Measurements from ENCODE around the gene TP53TG5. TPM values are rescaled to one million over a fixed set of nuclear protein-coding genes. Genes with fewer than 3 reads are reported as not detected.

The TP53TG5 gene
- total RNA-seq, 2 experiments from 2014 or later: not detected

DNA sequence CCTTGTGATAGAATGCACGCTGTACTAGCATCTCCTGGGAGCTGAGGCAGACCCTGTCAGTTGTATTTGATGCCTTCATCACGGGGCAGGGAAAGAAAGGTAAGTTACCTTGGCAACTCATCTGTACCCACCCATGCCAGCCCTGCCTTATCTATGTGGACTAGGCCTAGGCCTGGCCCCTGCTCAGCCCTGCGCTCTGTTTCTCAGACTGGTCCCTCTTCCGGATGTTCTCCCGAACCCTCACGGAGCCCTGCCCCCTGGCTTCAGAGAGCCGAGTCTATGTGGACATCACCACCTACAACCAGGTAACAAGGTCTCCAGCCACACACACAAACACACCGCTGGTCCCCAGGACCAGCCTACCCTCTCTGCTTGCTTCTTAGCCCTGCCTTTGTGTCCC, 42.0 kb upstream of the TP53TG5 start:
- ChIA-PET POLR2A (interaction anchor here (0.6 to 2.4 kb wide), 4 partner anchors 9 to 100 kb away, joined by 3 to 6 read pairs (median 4); no protein-coding TSS in a partner anchor), CTCF (ENCODE audit: unreplicated experiment) (no interaction called here)
- Histone ChIP-seq H3K9me2 (ENCODE audit: insufficient read depth, low read length) (no peaks in the 10 kb centered on the region), H3K4me2 (ENCODE audit: low read length) (peak overlapping the region; percentile 98), H3K36me3 (ENCODE audit: insufficient read depth, low read length) (peaks cover 71% of the 10 kb centered on the region), H3K79me2 (ENCODE audit: insufficient read depth, low read depth, low read length) (peaks cover 39% of the 10 kb centered on the region), H2AFZ (ENCODE audit: low read length) (no peak overlapping the region), H3K4me3 (ENCODE audit: low read depth, low read length, poor library complexity, severe bottlenecking) (peak overlapping the region; percentile 98), H3K4me1 (ENCODE audit: insufficient read depth, low read length, poor library complexity, severe bottlenecking) (peaks cover 43% of the 10 kb centered on the region), H3K9me3 (ENCODE audit: low read length) (no peaks in the 10 kb centered on the region), H3K27ac (ENCODE audit: low read depth, low read length, poor library complexity, severe bottlenecking) (peak overlapping the region; percentile 84), H4K20me1 (ENCODE audit: insufficient read depth, low read length) (peaks cover 6% of the 10 kb centered on the region; the same call in 1 of the 2 replicates)
- TF ChIP-seq EZH2phosphoT487 (IDR thresholded peaks at IDR 0.05; ENCODE audit: borderline replicate concordance, low read depth, low read length): no peak
- TF ChIP-seq, protein P1, sequence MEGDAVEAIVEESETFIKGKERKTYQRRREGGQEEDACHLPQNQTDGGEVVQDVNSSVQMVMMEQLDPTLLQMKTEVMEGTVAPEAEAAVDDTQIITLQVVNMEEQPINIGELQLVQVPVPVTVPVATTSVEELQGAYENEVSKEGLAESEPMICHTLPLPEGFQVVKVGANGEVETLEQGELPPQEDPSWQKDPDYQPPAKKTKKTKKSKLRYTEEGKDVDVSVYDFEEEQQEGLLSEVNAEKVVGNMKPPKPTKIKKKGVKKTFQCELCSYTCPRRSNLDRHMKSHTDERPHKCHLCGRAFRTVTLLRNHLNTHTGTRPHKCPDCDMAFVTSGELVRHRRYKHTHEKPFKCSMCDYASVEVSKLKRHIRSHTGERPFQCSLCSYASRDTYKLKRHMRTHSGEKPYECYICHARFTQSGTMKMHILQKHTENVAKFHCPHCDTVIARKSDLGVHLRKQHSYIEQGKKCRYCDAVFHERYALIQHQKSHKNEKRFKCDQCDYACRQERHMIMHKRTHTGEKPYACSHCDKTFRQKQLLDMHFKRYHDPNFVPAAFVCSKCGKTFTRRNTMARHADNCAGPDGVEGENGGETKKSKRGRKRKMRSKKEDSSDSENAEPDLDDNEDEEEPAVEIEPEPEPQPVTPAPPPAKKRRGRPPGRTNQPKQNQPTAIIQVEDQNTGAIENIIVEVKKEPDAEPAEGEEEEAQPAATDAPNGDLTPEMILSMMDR (conservative IDR thresholded peaks at IDR 0.05; ENCODE audit: low read length): no peak
- no TSS peak for BruUV-seq (replicated peaks)
- intact Hi-C loops (cut with micrococcal nuclease; ENCODE audit: unreplicated experiment): no loop called here
- no peak for DNase-seq (ENCODE audit: low spot score)

DNA sequence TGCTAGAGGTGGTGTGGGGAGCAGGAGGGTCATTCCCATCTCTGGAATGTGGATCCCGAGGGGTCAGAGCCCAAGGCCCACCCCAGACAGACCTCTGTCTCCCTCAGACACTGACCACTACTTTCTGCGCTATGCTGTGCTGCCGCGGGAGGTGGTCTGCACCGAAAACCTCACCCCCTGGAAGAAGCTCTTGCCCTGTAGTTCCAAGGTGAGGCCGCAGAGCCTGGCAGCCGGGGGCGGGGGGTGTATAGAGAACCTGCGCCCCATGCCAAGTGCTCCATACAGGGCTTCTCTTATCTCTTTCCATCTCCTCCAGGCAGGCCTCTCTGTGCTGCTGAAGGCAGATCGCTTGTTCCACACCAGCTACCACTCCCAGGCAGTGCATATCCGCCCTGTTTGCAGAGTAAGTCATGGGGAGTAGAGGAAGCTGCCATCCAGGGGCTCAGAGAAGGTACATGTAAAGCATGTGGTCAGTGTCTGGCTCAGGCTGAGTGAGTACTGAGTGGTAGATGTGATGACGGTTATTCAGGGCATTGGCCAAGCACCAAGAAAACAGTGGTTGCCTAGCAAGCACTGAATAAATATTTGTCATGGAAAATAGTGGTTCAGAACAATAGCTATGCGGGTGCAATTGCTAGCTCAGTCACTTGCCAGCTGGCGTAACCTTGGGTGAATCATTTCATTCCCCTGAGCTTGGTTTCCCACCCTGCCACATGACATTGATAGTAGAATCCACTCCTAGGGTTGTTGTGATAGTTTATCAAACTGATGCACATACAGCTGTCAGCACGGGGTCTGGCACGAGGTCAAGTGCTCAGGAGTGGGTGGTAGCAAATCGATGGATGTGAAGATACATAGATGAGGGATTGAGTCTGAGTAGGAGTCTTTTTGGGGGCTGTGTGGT, 41.3 kb upstream of the TP53TG5 start:
- ChIA-PET CTCF (ENCODE audit: unreplicated experiment) (interaction anchor here (0.7 kb wide), 1 partner anchor 18 kb away, joined by 5 read pairs; no protein-coding TSS in a partner anchor), POLR2A (interaction anchor here (0.9 to 2.4 kb wide), 4 partner anchors 10 to 50 kb away, joined by 3 to 6 read pairs (median 4); no protein-coding TSS in a partner anchor)
- peak; percentile 90 for DNase-seq (ENCODE audit: low spot score)
- Histone ChIP-seq H3K4me3 (ENCODE audit: low read depth, low read length, poor library complexity, severe bottlenecking) (peak overlapping the region; percentile 98), H3K36me3 (ENCODE audit: insufficient read depth, low read length) (peaks cover 66% of the 10 kb centered on the region), H3K4me1 (ENCODE audit: insufficient read depth, low read length, poor library complexity, severe bottlenecking) (peaks cover 50% of the 10 kb centered on the region), H4K20me1 (ENCODE audit: insufficient read depth, low read length) (peaks cover 6% of the 10 kb centered on the region; the same call in 1 of the 2 replicates), H3K9me3 (ENCODE audit: low read length) (no peaks in the 10 kb centered on the region), H3K27ac (ENCODE audit: low read depth, low read length, poor library complexity, severe bottlenecking) (peak overlapping the region; percentile 84), H2AFZ (ENCODE audit: low read length) (no peak overlapping the region), H3K79me2 (ENCODE audit: insufficient read depth, low read depth, low read length) (peaks cover 42% of the 10 kb centered on the region), H3K9me2 (ENCODE audit: insufficient read depth, low read length) (no peaks in the 10 kb centered on the region), H3K4me2 (ENCODE audit: low read length) (peak overlapping the region; percentile 98)
- BruUV-seq (replicated peaks): no TSS peak
- TF ChIP-seq EZH2phosphoT487 (IDR thresholded peaks at IDR 0.05; ENCODE audit: borderline replicate concordance, low read depth, low read length): no peak
- TF ChIP-seq, protein P1 (conservative IDR thresholded peaks at IDR 0.05; ENCODE audit: low read length): no peak
- intact Hi-C loops (cut with micrococcal nuclease; ENCODE audit: unreplicated experiment): loop anchor here (5.0 kb wide), 1 partner anchor 553 kb away; the partner anchor contains the start of gene ZNF335
